Transverse colon (tissue), 4 donors: ENCODE measurements around the gene LAMA3. TPM values are rescaled to one million over a fixed set of nuclear protein-coding genes. Genes with fewer than 3 reads are reported as not detected.

Experiments
- DNase-seq: peaks from one replicate; pipeline ENCODE4 v3.0.0-alpha.2; 2019
- H3K27ac ChIP-seq, 4 donors: fragments of 200-600 bp; sonication (generic); 2 replicates each; pipeline ENCODE4 v1.5.1; 2016 to 2018; ENCODE audit warnings: inconsistent platforms in 4 of 4
- H3K27me3 ChIP-seq: fragments of 200-600 bp; sonication (generic); 2 replicates; pipeline ENCODE4 v1.5.1; 2017; ENCODE audit warnings: inconsistent platforms
- H3K36me3 ChIP-seq, 4 donors: fragments of 200-600 bp; sonication (generic); 2 replicates each; pipeline ENCODE4 v1.5.1; 2017 to 2019; ENCODE audit warnings: inconsistent platforms in 4 of 4
- H3K4me1 ChIP-seq, 4 donors: fragments of 200-600 bp; sonication (generic); 2 replicates each; pipeline ENCODE4 v1.5.1; 2017 to 2020; ENCODE audit warnings: inconsistent platforms in 4 of 4
- H3K4me3 ChIP-seq, 4 donors: fragments of 200-600 bp; sonication (generic); 1 replicate in 1 of 4; 2 replicates in 3 of 4; pipeline versions ENCODE4 v1.5.1 to v1.6.1; 2017 to 2019; ENCODE audit warnings: inconsistent platforms in 4 of 4
- H3K9me3 ChIP-seq, 2 donors: fragments of 200-600 bp; sonication (generic); 2 replicates each; pipeline ENCODE4 v1.5.1; 2017 to 2019; ENCODE audit warnings: inconsistent platforms in 2 of 2
- EP300 ChIP-seq: sonication (generic); formaldehyde crosslinking; IDR thresholded peaks from one replicate; pipeline ENCODE4 v1.6.1; 2017; ENCODE audit warnings: antibody characterized with exemption, low read depth
- POLR2A ChIP-seq: fragments of 450-650 bp; IDR thresholded peaks from one replicate; pipeline ENCODE4 v1.6.1; 2016; ENCODE audit warnings: antibody characterized with exemption, mild to moderate bottlenecking, moderate library complexity
- POLR2AphosphoS5 ChIP-seq, 3 donors: sonication (generic); formaldehyde crosslinking; IDR thresholded peaks; one replicate each; pipeline ENCODE4 v1.6.1; 2016; ENCODE audit warnings: antibody characterized with exemption in 3 of 3
- WGBS, 2 donors: methylation state at CpG; one replicate each; pipeline ENCODE4 v1.1.5; 2018; ENCODE audit warnings: low coverage in 1 of 2; 5-methylcytosine and 5-hydroxymethylcytosine counted together
- in situ Hi-C, 4 donors: fragments of 200-750 bp; cut with MboI; loops; one replicate each; pipeline versions ENCODE4 v1.15.0 to v1.15.1; 2017; ENCODE audit warnings: low sequenced_read_pairs in 3 of 4, low pct_ligation_motif_present in 1 of 4, low pct_unique_long_range_greater_than_20kb in 1 of 4
- intact Hi-C: fragments of 100-400 bp; cut with DNase I; formaldehyde crosslinking; loops from one replicate; pipeline ENCODE4 v1.15.1; 2023; ENCODE audit warnings: low total_unique reads
- total RNA-seq, 4 donors: library from RNA; depleted of rRNA; stranded (reverse); fragments of >200 nt; gene quantifications; one replicate each; pipeline ENCODE4 v1.1.0, GENCODE V29; 2016
- TF ChIP-seq, protein P1 (sequence below), 5 experiments: fragments of 200-600 bp in 3 of 5; fragments of 450-650 bp in 2 of 5; sonication (generic) in 3 of 5; IDR thresholded peaks; 1 replicate in 2 of 5; 2 replicates in 3 of 5; pipeline ENCODE4 v1.5.1; 2016 to 2017; ENCODE audit warnings: antibody characterized with exemption in 5 of 5, inconsistent platforms in 3 of 5, mild to moderate bottlenecking in 2 of 5, moderate library complexity in 1 of 5

Gene LAMA3
- total RNA-seq, 4 donors from 2014 or later, result 17.5 to 71.8 (median 47.4) TPM

DNA sequence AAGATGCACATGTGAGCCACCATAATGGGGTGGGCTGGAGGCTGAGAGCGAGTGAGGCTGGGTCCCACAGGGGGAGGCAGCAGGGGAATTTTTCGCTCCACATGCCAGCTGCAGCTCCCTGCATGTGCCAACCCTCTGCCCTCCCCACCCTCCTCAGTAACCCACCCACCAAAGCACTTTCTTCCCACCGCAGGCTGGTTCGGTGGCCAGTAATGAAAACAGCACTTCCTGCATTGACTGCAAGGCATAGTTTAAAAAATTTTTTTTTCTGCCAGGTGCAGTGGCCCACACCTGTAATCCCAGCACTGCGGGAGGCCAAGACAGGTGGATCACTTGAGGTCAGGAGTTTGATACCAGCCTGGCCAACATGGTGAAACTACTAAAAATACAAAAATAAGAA is 177.8 kb downstream of the LAMA3 start:
- H3K27me3 ChIP-seq, result no peaks in the 10 kb centered on the region
- H3K4me1 ChIP-seq, result peaks cover 5 to 17% (median 15%) of the 10 kb centered on the region in 4 donors
- in situ Hi-C loops (no loop called here), intact Hi-C loops (no loop called here)
- no peaks in the 10 kb centered on the region for H3K9me3 ChIP-seq
- H3K27ac ChIP-seq, result no peak overlapping the region
- no peaks in the 10 kb centered on the region for H3K36me3 ChIP-seq
- no peak for DNase-seq
- H3K4me3 ChIP-seq, result no peak overlapping the region
- 77 to 84% methylated on average over 3 to 5 of the region's 5 CpGs for WGBS, 2 donors
- TF ChIP-seq, protein P1, sequence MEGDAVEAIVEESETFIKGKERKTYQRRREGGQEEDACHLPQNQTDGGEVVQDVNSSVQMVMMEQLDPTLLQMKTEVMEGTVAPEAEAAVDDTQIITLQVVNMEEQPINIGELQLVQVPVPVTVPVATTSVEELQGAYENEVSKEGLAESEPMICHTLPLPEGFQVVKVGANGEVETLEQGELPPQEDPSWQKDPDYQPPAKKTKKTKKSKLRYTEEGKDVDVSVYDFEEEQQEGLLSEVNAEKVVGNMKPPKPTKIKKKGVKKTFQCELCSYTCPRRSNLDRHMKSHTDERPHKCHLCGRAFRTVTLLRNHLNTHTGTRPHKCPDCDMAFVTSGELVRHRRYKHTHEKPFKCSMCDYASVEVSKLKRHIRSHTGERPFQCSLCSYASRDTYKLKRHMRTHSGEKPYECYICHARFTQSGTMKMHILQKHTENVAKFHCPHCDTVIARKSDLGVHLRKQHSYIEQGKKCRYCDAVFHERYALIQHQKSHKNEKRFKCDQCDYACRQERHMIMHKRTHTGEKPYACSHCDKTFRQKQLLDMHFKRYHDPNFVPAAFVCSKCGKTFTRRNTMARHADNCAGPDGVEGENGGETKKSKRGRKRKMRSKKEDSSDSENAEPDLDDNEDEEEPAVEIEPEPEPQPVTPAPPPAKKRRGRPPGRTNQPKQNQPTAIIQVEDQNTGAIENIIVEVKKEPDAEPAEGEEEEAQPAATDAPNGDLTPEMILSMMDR (IDR thresholded peaks at IDR 0.05), result no peak
- TF ChIP-seq EP300 (no peak), POLR2A (no peak)

DNA sequence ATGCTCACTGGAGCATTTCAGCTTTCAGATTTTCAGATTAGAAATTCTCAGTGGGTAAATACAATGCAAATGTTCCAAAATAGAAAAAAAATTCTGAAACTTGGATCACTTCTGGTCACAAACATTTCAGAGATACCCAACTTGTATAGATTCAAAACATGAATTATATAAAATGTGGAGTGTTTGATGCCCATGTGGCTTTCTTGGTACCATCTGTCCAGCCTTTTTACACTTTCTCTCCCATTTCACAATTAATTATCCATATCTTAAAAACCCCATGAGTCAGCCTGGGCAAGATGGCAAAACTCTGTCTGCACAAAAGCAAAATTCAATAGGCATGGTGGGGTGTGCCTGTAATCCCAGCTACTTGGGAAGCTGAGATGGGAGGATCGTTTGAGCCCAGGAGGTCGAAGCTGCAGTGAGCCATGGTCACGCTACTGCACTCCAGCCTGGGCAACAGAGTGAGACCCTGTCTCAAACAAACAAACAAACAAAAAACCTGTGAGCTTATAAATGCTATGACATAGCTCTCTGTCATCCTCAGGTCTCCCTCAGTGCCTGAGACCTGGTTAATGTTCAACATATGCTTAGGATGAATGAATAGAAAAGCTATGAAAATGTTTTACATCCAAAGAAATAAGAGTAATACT is 179.0 kb downstream of the LAMA3 start:
- Histone ChIP-seq H3K27ac (no peak overlapping the region), H3K36me3 (no peaks in the 10 kb centered on the region), H3K4me3 (no peak overlapping the region), H3K27me3 (no peaks in the 10 kb centered on the region), H3K4me1 (peaks cover 5 to 24% (median 23%) of the 10 kb centered on the region in 4 donors), H3K9me3 (no peaks in the 10 kb centered on the region)
- TF ChIP-seq POLR2A (no peak), POLR2AphosphoS5 (IDR thresholded peaks at IDR 0.05) (no peak), EP300 (no peak)
- TF ChIP-seq, protein P1 (IDR thresholded peaks at IDR 0.05), result no peak
- in situ Hi-C loops, result no loop called here
- WGBS, 2 donors, result 85% methylated on average over 3 of the region's 3 CpGs; no CpG with 5 or more reads in 1 of the 2 donors
- no peak for DNase-seq
- intact Hi-C loops, result no loop called here

DNA sequence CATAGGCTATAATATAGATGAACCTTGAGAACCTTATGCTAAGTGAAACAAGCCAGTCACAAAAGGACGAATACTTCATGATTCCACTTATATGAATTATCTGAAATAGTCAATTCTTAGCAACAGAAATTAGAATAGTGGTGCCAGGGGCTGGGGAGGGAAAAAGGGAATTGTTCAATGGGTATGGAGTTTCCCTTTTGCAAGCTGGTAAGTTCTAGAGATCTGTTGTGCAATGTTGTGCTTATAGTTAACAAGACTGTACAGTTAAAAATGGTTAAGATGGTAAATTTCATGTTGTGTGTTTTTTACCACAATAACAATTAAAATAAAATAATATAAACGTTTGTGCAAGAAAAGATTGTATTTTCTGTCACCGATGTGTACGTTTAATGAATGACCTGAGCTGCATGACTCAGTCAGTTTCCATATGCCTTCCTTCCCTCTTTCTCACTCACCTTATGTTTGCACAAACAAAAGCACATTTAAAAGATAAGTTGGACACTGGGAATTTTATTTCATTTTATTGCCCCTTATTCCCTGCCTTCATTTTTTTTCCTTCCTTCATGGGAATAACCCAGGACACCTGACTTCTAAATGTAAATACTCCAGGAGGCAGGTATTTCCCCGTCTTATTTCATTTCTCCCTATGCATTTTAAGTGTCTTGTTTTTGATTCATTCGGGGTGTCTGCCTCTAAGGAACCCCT is 181.6 kb downstream of the LAMA3 start:
- no peak for DNase-seq
- peaks cover 5 to 28% (median 24%) of the 10 kb centered on the region in 4 donors for H3K4me1 ChIP-seq
- 26 to 44% methylated on average over 5 to 6 of the region's 6 CpGs for WGBS, 2 donors
- in situ Hi-C loops (no loop called here), intact Hi-C loops (no loop called here)
- H3K27me3 ChIP-seq, result no peaks in the 10 kb centered on the region
- no peaks in the 10 kb centered on the region for H3K36me3 ChIP-seq
- peak overlapping the region in 1 of 4 donors; percentile 6 for H3K4me3 ChIP-seq
- TF ChIP-seq EP300 (no peak), POLR2A (no peak), POLR2AphosphoS5 (IDR thresholded peaks at IDR 0.05) (no peak)
- TF ChIP-seq, protein P1 (IDR thresholded peaks at IDR 0.05), result no peak
- no peaks in the 10 kb centered on the region for H3K9me3 ChIP-seq
- H3K27ac ChIP-seq, result peak overlapping the region; percentile 78 to 79 (median 78)

DNA sequence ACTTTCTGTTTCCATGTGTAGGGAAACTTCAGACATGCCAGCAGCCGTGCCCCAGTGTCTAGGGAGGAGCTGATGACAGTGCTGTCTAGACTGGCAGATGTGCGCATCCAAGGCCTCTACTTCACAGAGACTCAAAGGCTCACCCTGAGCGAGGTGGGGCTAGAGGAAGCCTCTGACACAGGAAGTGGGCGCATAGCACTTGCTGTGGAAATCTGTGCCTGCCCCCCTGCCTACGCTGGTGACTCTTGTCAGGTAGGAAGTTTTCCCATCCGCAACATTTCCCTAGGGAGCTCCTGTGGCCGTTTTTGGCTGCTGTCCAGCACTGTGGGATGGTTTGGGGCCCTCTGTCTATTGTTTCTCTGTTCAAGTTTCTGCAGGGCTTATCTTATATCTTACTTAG is 182.2 kb downstream of the LAMA3 start:
- 43% methylated on average over 7 of the region's 7 CpGs; no CpG with 5 or more reads in 1 of the 2 donors for WGBS, 2 donors
- H3K27ac ChIP-seq, result peak overlapping the region; percentile 78 to 79 (median 78)

More for the DNA sequence above, 182.2 kb downstream of the LAMA3 start:
- intact Hi-C loops, result no loop called here
- H3K4me3 ChIP-seq, result peak overlapping the region in 1 of 4 donors; percentile 6
- H3K36me3 ChIP-seq, result no peaks in the 10 kb centered on the region
- no peaks in the 10 kb centered on the region for H3K9me3 ChIP-seq
- DNase-seq, result peak; percentile 71
- H3K4me1 ChIP-seq, result peaks cover 5 to 28% (median 24%) of the 10 kb centered on the region in 4 donors
- TF ChIP-seq POLR2A (no peak), EP300 (no peak), POLR2AphosphoS5 (IDR thresholded peaks at IDR 0.05) (no peak)
- TF ChIP-seq, protein P1 (IDR thresholded peaks at IDR 0.05), result no peak
- in situ Hi-C loops, result no loop called here
- no peaks in the 10 kb centered on the region for H3K27me3 ChIP-seq
